Prostate gland (tissue), 2 donors: ENCODE results near the gene ULK3.

Source experiments
- POLR2A ChIP-seq: fragments of 450-650 bp; IDR thresholded peaks from one replicate; pipeline ENCODE4 v1.6.1; 2016; ENCODE audit warnings: antibody characterized with exemption, mild to moderate bottlenecking
- POLR2AphosphoS5 ChIP-seq: sonication (generic); formaldehyde crosslinking; IDR thresholded peaks from one replicate; pipeline ENCODE4 v1.6.1; 2017; ENCODE audit warnings: antibody characterized with exemption
- TF ChIP-seq, protein P1 (sequence below), 4 experiments: fragments of 200-600 bp in 2 of 4; fragments of 450-650 bp in 2 of 4; sonication (generic) in 2 of 4; IDR thresholded peaks; 1 replicate in 3 of 4; 2 replicates in 1 of 4; pipeline ENCODE4 v1.5.1; 2016 to 2019; ENCODE audit warnings: antibody characterized with exemption in 4 of 4, mild to moderate bottlenecking in 2 of 4, moderate library complexity in 2 of 4

DNA sequence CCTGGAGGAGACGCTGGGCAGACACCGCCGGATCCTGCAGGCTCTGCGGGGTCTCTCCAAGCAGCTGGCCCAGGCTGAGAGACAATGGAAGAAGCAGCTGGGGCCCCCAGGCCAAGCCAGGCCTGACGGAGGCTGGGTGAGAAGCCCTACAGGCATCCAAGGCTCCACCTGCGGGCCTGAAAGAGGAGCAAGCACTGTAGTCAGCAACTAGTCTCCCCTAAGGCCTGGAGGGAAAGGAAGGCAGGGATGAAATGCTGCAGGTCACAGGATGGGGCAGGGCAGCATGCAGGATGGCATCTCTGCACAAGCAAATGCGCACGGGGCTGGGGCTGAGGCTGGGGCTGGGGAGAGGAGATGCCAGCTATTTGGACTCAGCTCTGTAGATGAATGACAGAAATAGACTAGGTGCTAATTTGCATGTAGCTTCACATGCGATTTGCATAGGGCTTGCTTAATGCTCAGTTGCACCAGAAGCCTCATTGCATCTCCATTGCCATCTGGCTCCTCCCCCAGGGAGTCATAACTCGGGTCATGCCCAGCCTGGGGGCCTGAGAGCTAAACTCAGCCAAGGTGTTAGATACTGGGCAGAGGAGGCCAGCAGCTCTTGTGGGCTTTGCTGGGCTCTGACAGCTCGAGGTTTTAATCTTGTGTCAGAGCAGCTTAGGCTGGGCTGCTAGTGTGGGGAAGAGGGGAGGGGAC lies 21.7 kb downstream of the ULK3 start:
- TF ChIP-seq, protein P1, sequence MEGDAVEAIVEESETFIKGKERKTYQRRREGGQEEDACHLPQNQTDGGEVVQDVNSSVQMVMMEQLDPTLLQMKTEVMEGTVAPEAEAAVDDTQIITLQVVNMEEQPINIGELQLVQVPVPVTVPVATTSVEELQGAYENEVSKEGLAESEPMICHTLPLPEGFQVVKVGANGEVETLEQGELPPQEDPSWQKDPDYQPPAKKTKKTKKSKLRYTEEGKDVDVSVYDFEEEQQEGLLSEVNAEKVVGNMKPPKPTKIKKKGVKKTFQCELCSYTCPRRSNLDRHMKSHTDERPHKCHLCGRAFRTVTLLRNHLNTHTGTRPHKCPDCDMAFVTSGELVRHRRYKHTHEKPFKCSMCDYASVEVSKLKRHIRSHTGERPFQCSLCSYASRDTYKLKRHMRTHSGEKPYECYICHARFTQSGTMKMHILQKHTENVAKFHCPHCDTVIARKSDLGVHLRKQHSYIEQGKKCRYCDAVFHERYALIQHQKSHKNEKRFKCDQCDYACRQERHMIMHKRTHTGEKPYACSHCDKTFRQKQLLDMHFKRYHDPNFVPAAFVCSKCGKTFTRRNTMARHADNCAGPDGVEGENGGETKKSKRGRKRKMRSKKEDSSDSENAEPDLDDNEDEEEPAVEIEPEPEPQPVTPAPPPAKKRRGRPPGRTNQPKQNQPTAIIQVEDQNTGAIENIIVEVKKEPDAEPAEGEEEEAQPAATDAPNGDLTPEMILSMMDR (IDR thresholded peaks at IDR 0.05) = no peak
- no peak for TF ChIP-seq POLR2A
- TF ChIP-seq POLR2AphosphoS5 = no peak
